T-cell (primary cell): ENCODE data around the gene SAYSD1. TPM values are rescaled to one million over a fixed set of nuclear protein-coding genes. Genes with fewer than 3 reads are reported as not detected.

Experiments
- ATAC-seq, 4 experiments: fragments of 200-7000 bp in 3 of 4; fragments of 150-1000 bp in 1 of 4; cut with Tn5 transposase; replicated peaks in 1 of 4; 1 replicate in 3 of 4; 2 replicates in 1 of 4; pipeline ENCODE4 v1.10.0; 2021; ENCODE audit warnings: moderate library complexity in 3 of 4, mild to moderate bottlenecking in 2 of 4, moderate number of reproducible peaks in 1 of 4
- CTCF ChIA-PET, 2 donors: fragments of 300-600 bp; sonication (Branson Sonifier 250); formaldehyde crosslinking; loops; one replicate each; lab custom pipeline; 2022; ENCODE audit warnings: antibody characterized with exemption in 2 of 2; lab: Charles Lee
- POLR2A ChIA-PET, 2 donors: fragments of 300-600 bp; sonication (Branson Sonifier 250); formaldehyde crosslinking; loops; one replicate each; lab custom pipeline; 2022; ENCODE audit warnings: antibody characterized with exemption in 2 of 2; lab: Charles Lee
- DNase-seq, 35 experiments: peaks; one replicate each; pipeline versions ENCODE4 v3.0.0 to v3.0.0-alpha.2; 2013 to 2023
- H3K27ac ChIP-seq: one replicate; pipeline ENCODE4 v1.5.1; 2013; ENCODE audit warnings: low read length
- H3K27me3 ChIP-seq, 2 experiments: replicated peaks in 1 of 2; 1 replicate in 1 of 2; 2 replicates in 1 of 2; pipeline versions ENCODE4 v1.6.1 to v1.7.0; 2013; ENCODE audit warnings: low read length in 1 of 2, mixed read lengths in 1 of 2; ENCODE audit not compliant: control insufficient read depth in 2 of 2, insufficient read depth in 2 of 2; ENCODE audit errors: extremely low read depth in 1 of 2
- H3K36me3 ChIP-seq, 2 donors: 1 replicate in 1 of 2; 2 replicates in 1 of 2; pipeline versions ENCODE4 v1.6.1 to v1.7.0; 2013; ENCODE audit warnings: low read length in 1 of 2; ENCODE audit not compliant: control insufficient read depth in 2 of 2, insufficient read depth in 1 of 2; ENCODE audit errors: extremely low read depth in 1 of 2
- H3K4me1 ChIP-seq, 2 experiments: 1 replicate in 1 of 2; 2 replicates in 1 of 2; pipeline versions ENCODE4 v1.6.1 to v1.7.0; 2013; ENCODE audit warnings: low read length in 2 of 2, mixed read lengths in 1 of 2; ENCODE audit not compliant: insufficient read depth in 2 of 2, control insufficient read depth in 1 of 2; ENCODE audit errors: extremely low read depth in 1 of 2
- H3K4me3 ChIP-seq, 2 donors: 1 replicate in 1 of 2; 2 replicates in 1 of 2; pipeline versions ENCODE4 v1.5.1 to v1.7.0; 2013; ENCODE audit warnings: mild to moderate bottlenecking in 2 of 2, low read length in 1 of 2, moderate library complexity in 1 of 2; ENCODE audit not compliant: control insufficient read depth in 1 of 2; ENCODE audit errors: extremely low read depth in 1 of 2
- H3K9me3 ChIP-seq: 2 replicates; pipeline ENCODE4 v1.7.0; 2013
- H3K27ac Mint-ChIP-seq, 2 donors: one replicate each; pipeline ENCODE4 v1.8.0; 2020 to 2021; ENCODE audit warnings: mild to moderate bottlenecking in 2 of 2, mixed read lengths in 2 of 2
- H3K27me3 Mint-ChIP-seq, 2 donors: one replicate each; pipeline ENCODE4 v1.8.0; 2021 to 2022; ENCODE audit warnings: mixed read lengths in 2 of 2
- H3K36me3 Mint-ChIP-seq: one replicate; pipeline ENCODE4 v1.8.0; 2021; ENCODE audit warnings: mixed read lengths
- H3K4me1 Mint-ChIP-seq, 3 donors: one replicate each; pipeline ENCODE4 v1.8.0; 2020 to 2022; ENCODE audit warnings: mixed read lengths in 3 of 3, mild to moderate bottlenecking in 1 of 3
- H3K4me3 Mint-ChIP-seq, 3 donors: one replicate each; pipeline ENCODE4 v1.8.0; 2020 to 2022; ENCODE audit warnings: mild to moderate bottlenecking in 3 of 3, mixed read lengths in 3 of 3, moderate library complexity in 3 of 3
- H3K9me3 Mint-ChIP-seq, 3 donors: one replicate each; pipeline ENCODE4 v1.8.0; 2020 to 2022; ENCODE audit warnings: mixed read lengths in 3 of 3
- WGBS: methylation state at CpG from one replicate; pipeline ENCODE4 v1.1.5; 2013; ENCODE audit warnings: missing lambda C conversion rate; ENCODE audit not compliant: insufficient coverage; 5-methylcytosine and 5-hydroxymethylcytosine counted together
- total RNA-seq, 35 experiments: library from RNA in 6 of 35; stranded (reverse) in 6 of 35; fragments of 120-200 nt in 1 of 35; gene quantifications; one replicate each; pipeline versions ENCODE4 v1.2.1 to v1.2.4 and lab custom pipeline; 2013 to 2026

The SAYSD1 gene
- total RNA-seq, 5 donors from 2014 or later (not counting 1 experiment from before 2014, with no cell fraction given) = 14.0 to 25.4 (median 19.2) TPM

- Mint-ChIP-seq H3K4me1 (peaks cover 55 to 68% (median 58%) of the 10 kb centered on the region in 3 donors), H3K9me3 (no peaks in the 10 kb centered on the region), H3K36me3 (peaks cover 17% of the 10 kb centered on the region), H3K4me3 (peak overlapping the region; percentile 85 to 98 (median 91)), H3K27me3 (no peaks in the 10 kb centered on the region), H3K27ac (peak overlapping the region; percentile 93 to 99)
- ChIA-PET POLR2A (interaction anchor here in 1 of 2 donors (0.5 kb wide), 1 partner anchor 17 kb away, joined by 3 read pairs; no protein-coding TSS in a partner anchor), CTCF (interaction anchor here in 1 of 2 donors (0.6 kb wide), 2 partner anchors 25 to 196 kb away, joined by 3 read pairs; no protein-coding TSS in a partner anchor)
- ATAC-seq (no peak), DNase-seq (no peak)
- peaks cover 3 to 8% of the 10 kb centered on the region in 2 donors for H3K36me3 ChIP-seq
- H3K4me3 ChIP-seq = peak overlapping the region in 1 of 2 donors; percentile 63
- no CpG with 5 or more reads among the region's 1 CpG for WGBS
- peak overlapping the region; percentile 91 for H3K27ac ChIP-seq
- peaks cover 14 to 23% of the 10 kb centered on the region in 2 experiments for H3K4me1 ChIP-seq
- no peaks in the 10 kb centered on the region for H3K27me3 ChIP-seq
- no peaks in the 10 kb centered on the region for H3K9me3 ChIP-seq
Measured at GRCh38 chr6:39113788-39114187, 1.2 kb downstream of the SAYSD1 start.

GRCh38 chr6:39111280-39111679 lies 3.7 kb downstream of the SAYSD1 start:
- ChIA-PET CTCF (no interaction called here), POLR2A (no interaction called here)
- Histone ChIP-seq H3K36me3 (peaks cover 6 to 8% of the 10 kb centered on the region in 2 donors), H3K27me3 (no peaks in the 10 kb centered on the region), H3K4me1 (peaks cover 14 to 23% of the 10 kb centered on the region in 2 experiments), H3K4me3 (peak overlapping the region in 1 of 2 donors; percentile 5), H3K9me3 (no peaks in the 10 kb centered on the region), H3K27ac (peak overlapping the region; percentile 56)
- Mint-ChIP-seq H3K9me3 (no peaks in the 10 kb centered on the region), H3K4me1 (peaks cover 60 to 74% (median 73%) of the 10 kb centered on the region in 3 donors), H3K27me3 (no peaks in the 10 kb centered on the region), H3K4me3 (peak overlapping the region; percentile 63 to 70 (median 69)), H3K36me3 (peaks cover 28% of the 10 kb centered on the region), H3K27ac (peak overlapping the region; percentile 92 to 93)
- peak in 1 of 35 experiments; percentile 31 for DNase-seq
- no peak for ATAC-seq
- 17% methylated on average over 1 of the region's 5 CpGs for WGBS

- ChIA-PET CTCF (no interaction called here), POLR2A (no interaction called here)
- Mint-ChIP-seq H3K27me3 (no peaks in the 10 kb centered on the region), H3K9me3 (no peaks in the 10 kb centered on the region), H3K36me3 (peaks cover 51% of the 10 kb centered on the region), H3K4me1 (peaks cover 38 to 64% (median 52%) of the 10 kb centered on the region in 3 donors), H3K4me3 (no peak overlapping the region), H3K27ac (no peak overlapping the region)
- no peak for ATAC-seq
- H3K9me3 ChIP-seq = no peaks in the 10 kb centered on the region
- H3K4me3 ChIP-seq = no peak overlapping the region
- H3K27ac ChIP-seq = no peak overlapping the region
- H3K27me3 ChIP-seq = no peaks in the 10 kb centered on the region
- 96% methylated on average over 4 of the region's 7 CpGs for WGBS
- DNase-seq = no peak
- H3K36me3 ChIP-seq = peaks cover 6 to 17% of the 10 kb centered on the region in 2 donors
- peaks cover 0 to 13% of the 10 kb centered on the region in 2 experiments for H3K4me1 ChIP-seq
Measured at GRCh38 chr6:39108041-39108839, 6.7 kb downstream of the SAYSD1 start.

GRCh38 chr6:39107641-39108040 lies 7.3 kb downstream of the SAYSD1 start:
- DNase-seq (no peak), ATAC-seq (no peak)
- Histone ChIP-seq H3K27me3 (no peaks in the 10 kb centered on the region), H3K4me3 (no peak overlapping the region), H3K4me1 (peaks cover 0 to 13% of the 10 kb centered on the region in 2 experiments), H3K36me3 (peaks cover 6 to 23% of the 10 kb centered on the region in 2 donors), H3K9me3 (no peaks in the 10 kb centered on the region), H3K27ac (no peak overlapping the region)
- Mint-ChIP-seq H3K36me3 (peaks cover 57% of the 10 kb centered on the region), H3K4me1 (peaks cover 34 to 60% (median 46%) of the 10 kb centered on the region in 3 donors), H3K27ac (no peak overlapping the region), H3K9me3 (no peaks in the 10 kb centered on the region), H3K27me3 (no peaks in the 10 kb centered on the region), H3K4me3 (no peak overlapping the region)
- CTCF ChIA-PET = no interaction called here
- WGBS = 50% methylated on average over 2 of the region's 2 CpGs
- POLR2A ChIA-PET = no interaction called here

- H3K27ac Mint-ChIP-seq = no peak overlapping the region
Measured at GRCh38 chr6:39107034-39107433, 8.0 kb downstream of the SAYSD1 start.

GRCh38 chr6:39104528-39104927 lies 10.5 kb downstream of the SAYSD1 start:
- H3K27ac ChIP-seq = no peak overlapping the region
- WGBS = 86% methylated on average over 1 of the region's 4 CpGs
- H3K27me3 Mint-ChIP-seq = no peaks in the 10 kb centered on the region
- H3K27ac Mint-ChIP-seq = no peak overlapping the region
- no peaks in the 10 kb centered on the region for H3K27me3 ChIP-seq
- POLR2A ChIA-PET = no interaction called here
- no peak overlapping the region for H3K4me3 ChIP-seq
- DNase-seq (no peak), ATAC-seq (no peak)
- no peaks in the 10 kb centered on the region for H3K9me3 Mint-ChIP-seq
- peaks cover 50% of the 10 kb centered on the region for H3K36me3 Mint-ChIP-seq
- H3K4me3 Mint-ChIP-seq = no peak overlapping the region
- peaks cover 17 to 48% (median 27%) of the 10 kb centered on the region in 3 donors for H3K4me1 Mint-ChIP-seq
- H3K36me3 ChIP-seq = peaks cover 6 to 18% of the 10 kb centered on the region in 2 donors
- CTCF ChIA-PET = interaction anchor here in 1 of 2 donors (0.7 kb wide), 1 partner anchor 73 kb away, joined by 3 read pairs; no protein-coding TSS in a partner anchor
- H3K9me3 ChIP-seq = no peaks in the 10 kb centered on the region
- peaks cover 2 to 6% of the 10 kb centered on the region in 2 experiments for H3K4me1 ChIP-seq

More at GRCh38 chr6:39107034-39107433, 8.0 kb downstream of the SAYSD1 start:
- Mint-ChIP-seq H3K9me3 (no peaks in the 10 kb centered on the region), H3K4me1 (peaks cover 28 to 54% (median 40%) of the 10 kb centered on the region in 3 donors), H3K36me3 (peaks cover 60% of the 10 kb centered on the region), H3K27me3 (no peaks in the 10 kb centered on the region), H3K4me3 (no peak overlapping the region)
- Histone ChIP-seq H3K27ac (no peak overlapping the region), H3K9me3 (no peaks in the 10 kb centered on the region), H3K4me1 (peaks cover 0 to 13% of the 10 kb centered on the region in 2 experiments), H3K36me3 (peaks cover 6 to 24% of the 10 kb centered on the region in 2 donors), H3K27me3 (no peaks in the 10 kb centered on the region), H3K4me3 (no peak overlapping the region)
- CTCF ChIA-PET = no interaction called here
- 100% methylated on average over 3 of the region's 4 CpGs for WGBS
- POLR2A ChIA-PET = no interaction called here
- ATAC-seq (no peak), DNase-seq (no peak)
